Measurements from ENCODE around the gene FCHSD2. TPM values are rescaled to one million over a fixed set of nuclear protein-coding genes. Genes with fewer than 3 reads are reported as not detected.

The FCHSD2 gene
- total RNA-seq, 1 donor from 2014 or later, result 20.4 TPM

GRCh38 chr11:73177778-73178539 lies 35.8 kb upstream of the FCHSD2 start:
- intact Hi-C loops (cut with micrococcal nuclease), result loop anchor here (1.0 to 2.0 kb wide), 4 partner anchors 37 to 453 kb away; no protein-coding TSS in a partner anchor
- no peaks in the 10 kb centered on the region for H3K9me3 Mint-ChIP-seq
- H3K4me3 Mint-ChIP-seq, result no peak overlapping the region
- H3K27ac Mint-ChIP-seq, result no peak overlapping the region
- peaks cover 13% of the 10 kb centered on the region for H3K4me1 Mint-ChIP-seq
- peak; percentile 93 for DNase-seq
- H3K36me3 Mint-ChIP-seq (ENCODE audit: low read depth), result no peaks in the 10 kb centered on the region
- H3K27me3 Mint-ChIP-seq, result peaks cover 18% of the 10 kb centered on the region

- no peak overlapping the region for H3K4me3 Mint-ChIP-seq
- no peaks in the 10 kb centered on the region for H3K36me3 Mint-ChIP-seq (ENCODE audit: low read depth)
- intact Hi-C loops (cut with micrococcal nuclease), result loop anchor here (1.0 kb wide), 1 partner anchor 452 kb away; no protein-coding TSS in a partner anchor
- H3K4me1 Mint-ChIP-seq, result peaks cover 13% of the 10 kb centered on the region
- no peak for DNase-seq
- H3K27ac Mint-ChIP-seq, result no peak overlapping the region
- H3K9me3 Mint-ChIP-seq, result no peaks in the 10 kb centered on the region
- H3K27me3 Mint-ChIP-seq, result peaks cover 17% of the 10 kb centered on the region
Measured at GRCh38 chr11:73177380-73177777, 35.3 kb upstream of the FCHSD2 start.

DNA sequence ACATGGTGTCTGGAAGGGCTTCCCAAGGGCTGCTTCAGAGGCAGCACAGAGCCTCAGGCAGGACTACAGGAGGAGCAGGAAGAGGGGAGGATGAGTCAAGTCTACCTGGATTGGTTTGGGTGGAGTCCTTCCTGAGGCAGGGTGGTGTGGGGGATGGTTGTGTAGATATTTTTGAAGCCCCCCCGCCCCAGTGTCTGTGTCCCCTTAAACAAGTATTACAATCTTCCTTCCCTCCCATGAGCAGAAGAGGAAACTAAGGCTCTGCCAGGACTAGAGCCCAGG lies 34.7 kb upstream of the FCHSD2 start:
- Mint-ChIP-seq H3K27ac (no peak overlapping the region), H3K36me3 (ENCODE audit: low read depth) (no peaks in the 10 kb centered on the region), H3K4me1 (peaks cover 13% of the 10 kb centered on the region), H3K9me3 (no peaks in the 10 kb centered on the region), H3K27me3 (peaks cover 14% of the 10 kb centered on the region), H3K4me3 (peak overlapping the region; percentile 7)
- intact Hi-C loops (cut with micrococcal nuclease), result loop anchor here (1.0 kb wide), 1 partner anchor 452 kb away; no protein-coding TSS in a partner anchor
- no peak for DNase-seq

GRCh38 chr11:73176145-73176873 lies 34.2 kb upstream of the FCHSD2 start:
- H3K27ac Mint-ChIP-seq, result no peak overlapping the region

GRCh38 chr11:73175551-73176144 lies 33.5 kb upstream of the FCHSD2 start:
- no peak for DNase-seq

More at GRCh38 chr11:73176145-73176873, 34.2 kb upstream of the FCHSD2 start:
- DNase-seq, result no peak
- Mint-ChIP-seq H3K36me3 (ENCODE audit: low read depth) (no peaks in the 10 kb centered on the region), H3K27me3 (peaks cover 10% of the 10 kb centered on the region), H3K9me3 (no peaks in the 10 kb centered on the region), H3K4me3 (peak overlapping the region; percentile 7), H3K4me1 (peaks cover 17% of the 10 kb centered on the region)
- intact Hi-C loops (cut with micrococcal nuclease), result no loop called here

GRCh38 chr11:73174495-73174791 lies 32.3 kb upstream of the FCHSD2 start:
- H3K27me3 Mint-ChIP-seq, result peaks cover 4% of the 10 kb centered on the region
- intact Hi-C loops (cut with micrococcal nuclease), result no loop called here
- DNase-seq, result no peak

More at GRCh38 chr11:73175551-73176144, 33.5 kb upstream of the FCHSD2 start:
- intact Hi-C loops (cut with micrococcal nuclease), result no loop called here
- Mint-ChIP-seq H3K9me3 (no peaks in the 10 kb centered on the region), H3K4me3 (no peak overlapping the region), H3K27me3 (peaks cover 6% of the 10 kb centered on the region), H3K36me3 (ENCODE audit: low read depth) (no peaks in the 10 kb centered on the region), H3K27ac (no peak overlapping the region), H3K4me1 (peaks cover 18% of the 10 kb centered on the region)

GRCh38 chr11:73173755-73174494 lies 31.8 kb upstream of the FCHSD2 start:
- Mint-ChIP-seq H3K4me3 (no peak overlapping the region), H3K36me3 (ENCODE audit: low read depth) (no peaks in the 10 kb centered on the region)
- intact Hi-C loops (cut with micrococcal nuclease), result no loop called here

More at GRCh38 chr11:73174495-73174791, 32.3 kb upstream of the FCHSD2 start:
- no peaks in the 10 kb centered on the region for H3K9me3 Mint-ChIP-seq
- peaks cover 18% of the 10 kb centered on the region for H3K4me1 Mint-ChIP-seq
- H3K36me3 Mint-ChIP-seq (ENCODE audit: low read depth), result no peaks in the 10 kb centered on the region
- no peak overlapping the region for H3K27ac Mint-ChIP-seq
- no peak overlapping the region for H3K4me3 Mint-ChIP-seq

GRCh38 chr11:73172992-73173656 lies 31.0 kb upstream of the FCHSD2 start:
- intact Hi-C loops (cut with micrococcal nuclease), result no loop called here
- DNase-seq, result no peak
- peaks cover under 1% of the 10 kb centered on the region for H3K27me3 Mint-ChIP-seq
- no peak overlapping the region for H3K4me3 Mint-ChIP-seq
- no peak overlapping the region for H3K27ac Mint-ChIP-seq
- H3K36me3 Mint-ChIP-seq (ENCODE audit: low read depth), result no peaks in the 10 kb centered on the region
- H3K9me3 Mint-ChIP-seq, result no peaks in the 10 kb centered on the region
- H3K4me1 Mint-ChIP-seq, result peaks cover 16% of the 10 kb centered on the region

More at GRCh38 chr11:73173755-73174494, 31.8 kb upstream of the FCHSD2 start:
- Mint-ChIP-seq H3K27ac (no peak overlapping the region), H3K27me3 (peaks cover 2% of the 10 kb centered on the region), H3K9me3 (no peaks in the 10 kb centered on the region), H3K4me1 (peaks cover 18% of the 10 kb centered on the region)
- DNase-seq, result no peak

GRCh38 chr11:73171436-73172161 lies 29.5 kb upstream of the FCHSD2 start:
- no peaks in the 10 kb centered on the region for H3K9me3 Mint-ChIP-seq
- H3K27ac Mint-ChIP-seq, result no peak overlapping the region
- H3K4me3 Mint-ChIP-seq, result no peak overlapping the region
- no peaks in the 10 kb centered on the region for H3K27me3 Mint-ChIP-seq
- intact Hi-C loops (cut with micrococcal nuclease), result no loop called here
- peaks cover 11% of the 10 kb centered on the region for H3K4me1 Mint-ChIP-seq
- no peaks in the 10 kb centered on the region for H3K36me3 Mint-ChIP-seq (ENCODE audit: low read depth)
- no peak for DNase-seq

GRCh38 chr11:73170140-73170539 lies 28.0 kb upstream of the FCHSD2 start:
- intact Hi-C loops (cut with micrococcal nuclease), result no loop called here
- Mint-ChIP-seq H3K27me3 (peaks cover 2% of the 10 kb centered on the region), H3K4me3 (no peak overlapping the region), H3K4me1 (peaks cover 9% of the 10 kb centered on the region), H3K9me3 (no peaks in the 10 kb centered on the region), H3K27ac (no peak overlapping the region), H3K36me3 (ENCODE audit: low read depth) (no peaks in the 10 kb centered on the region)
- DNase-seq, result no peak

- peaks cover 9% of the 10 kb centered on the region for H3K4me1 Mint-ChIP-seq
- no peak overlapping the region for H3K4me3 Mint-ChIP-seq
- no peak overlapping the region for H3K27ac Mint-ChIP-seq
- intact Hi-C loops (cut with micrococcal nuclease), result no loop called here
- peaks cover 4% of the 10 kb centered on the region for H3K27me3 Mint-ChIP-seq
- H3K9me3 Mint-ChIP-seq, result peaks cover under 1% of the 10 kb centered on the region
- no peaks in the 10 kb centered on the region for H3K36me3 Mint-ChIP-seq (ENCODE audit: low read depth)
- DNase-seq, result no peak
Measured at GRCh38 chr11:73168925-73169579, 26.9 kb upstream of the FCHSD2 start.

DNA sequence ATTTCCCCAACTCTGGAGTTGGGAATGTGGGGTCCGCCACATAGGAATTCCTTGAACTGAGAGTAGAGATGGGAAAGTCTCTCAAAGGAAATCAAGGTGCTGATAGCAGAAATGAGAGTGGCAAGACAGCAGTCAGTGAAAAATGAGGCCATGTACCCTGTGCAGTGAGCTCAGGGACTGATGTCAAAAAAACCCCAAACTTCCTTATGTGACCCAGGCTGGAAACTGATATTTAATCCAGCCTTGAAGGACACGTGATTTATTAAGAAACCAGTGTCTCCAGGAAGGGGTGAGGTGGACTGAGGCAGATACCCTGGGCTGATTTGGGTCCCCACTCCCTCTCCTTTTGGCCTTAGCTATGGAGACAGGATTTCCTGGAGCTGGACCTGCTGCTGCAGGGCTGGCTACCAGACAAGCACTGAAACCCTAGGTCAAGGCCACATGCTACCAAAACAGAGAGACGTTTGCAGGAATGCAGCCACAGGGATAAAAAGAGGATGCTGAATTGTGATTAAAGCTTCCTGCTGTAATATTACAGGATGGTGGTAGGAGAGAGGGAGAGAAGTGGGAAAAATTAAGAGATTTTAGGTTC lies 25.3 kb upstream of the FCHSD2 start:
- H3K36me3 Mint-ChIP-seq (ENCODE audit: low read depth), result no peaks in the 10 kb centered on the region
- peaks cover 5% of the 10 kb centered on the region for H3K9me3 Mint-ChIP-seq
- intact Hi-C loops (cut with micrococcal nuclease), result no loop called here
- H3K27me3 Mint-ChIP-seq, result peaks cover 4% of the 10 kb centered on the region
- H3K4me1 Mint-ChIP-seq, result peaks cover 17% of the 10 kb centered on the region
- no peak overlapping the region for H3K27ac Mint-ChIP-seq
- no peak for DNase-seq
- no peak overlapping the region for H3K4me3 Mint-ChIP-seq

All from activated CD4-positive, alpha-beta T cell treated with anti-CD3 and anti-CD28 coated beads, Interleukin-2, amount 10 ng/mL, durations not matched to agents 24 days and 14 days (primary cell).